ENCODE results near the gene ONECUT3.

Gene ONECUT3

DNA sequence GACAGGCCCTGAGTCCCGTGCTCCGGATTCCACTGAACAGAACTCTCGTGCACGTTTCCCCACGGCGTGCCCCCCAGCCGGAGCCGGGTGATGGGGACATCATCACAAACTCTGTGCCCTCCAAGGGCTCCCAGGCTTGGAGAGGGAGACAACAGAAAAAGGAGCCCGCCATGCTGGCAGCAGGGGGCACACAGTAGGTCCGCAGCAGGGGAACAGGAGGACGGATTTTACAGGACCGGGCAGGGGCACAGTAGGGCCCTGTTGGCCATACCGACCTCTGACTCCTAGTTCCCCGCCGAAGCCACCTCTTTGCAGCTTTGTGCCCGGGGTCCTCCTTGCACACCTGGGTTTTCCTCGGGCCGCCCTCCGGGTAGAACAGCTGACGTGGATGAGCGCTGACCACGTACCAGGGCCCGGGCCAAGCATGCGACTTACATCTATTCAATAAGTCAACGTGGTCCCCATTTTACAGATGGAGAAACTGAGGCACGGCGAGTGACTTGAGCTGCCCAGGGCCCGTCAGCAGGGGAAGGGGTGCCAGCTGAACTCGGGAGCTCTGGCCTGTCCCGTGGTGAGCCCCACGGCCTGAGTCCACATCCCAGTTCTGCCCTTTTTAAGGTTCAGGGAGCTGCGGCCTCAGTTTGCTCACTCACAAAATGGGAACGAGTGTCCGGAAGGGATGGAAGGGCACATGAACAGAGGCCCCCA is 10.2 kb upstream of the ONECUT3 start:
- DNase-seq, result no peak
- Histone ChIP-seq H3K4ac (ENCODE audit: low read depth, low read length) (no peak overlapping the region), H3K4me3 (ENCODE audit: low read depth, low read length) (no peak overlapping the region), H3K36me3 (ENCODE audit: control insufficient read depth in 1 of 2, insufficient read depth in 2 of 2, low read length in 2 of 2) (no peaks in the 10 kb centered on the region), H2BK12ac (ENCODE audit: low read length) (no peak overlapping the region), H4K8ac (ENCODE audit: low read depth, low read length) (no peak overlapping the region), H3K27ac (ENCODE audit: low read depth, low read length) (no peak overlapping the region), H3K79me1 (ENCODE audit: low read length) (no peaks in the 10 kb centered on the region), H3K14ac (ENCODE audit: low read length) (no peak overlapping the region), H3K4me2 (ENCODE audit: low read length) (no peak overlapping the region), H3K27me3 (ENCODE audit: insufficient read depth, low read length) (peaks cover 27% of the 10 kb centered on the region), H3K79me2 (ENCODE audit: control insufficient read depth, insufficient read depth, low read length, poor library complexity) (no peaks in the 10 kb centered on the region), H3K23ac (ENCODE audit: low read length) (no peak overlapping the region), H3K9me3 (ENCODE audit: insufficient read depth, low read depth, low read length) (peaks cover 8% of the 10 kb centered on the region), H4K12ac (ENCODE audit: low read depth, low read length) (no peak overlapping the region), H2BK120ac (ENCODE audit: insufficient read depth, low read length, poor library complexity) (no peak overlapping the region), H2AK5ac (ENCODE audit: low read length) (no peak overlapping the region), H3K9ac (ENCODE audit: low read length) (no peak overlapping the region), H4K91ac (ENCODE audit: low read depth, low read length) (no peak overlapping the region), H2BK5ac (ENCODE audit: low read depth, low read length, poor library complexity) (no peak overlapping the region), H2AFZ (ENCODE audit: insufficient read depth, low read length, poor library complexity) (no peak overlapping the region), H3K4me1 (ENCODE audit: control insufficient read depth in 1 of 2, insufficient read depth in 2 of 2, low read length in 2 of 2) (no peaks in the 10 kb centered on the region), H3K18ac (ENCODE audit: low read length) (no peak overlapping the region)
- WGBS (ENCODE audit: extremely low coverage, insufficient coverage, insufficient read length), result no CpG with 5 or more reads among the region's 34 CpGs

DNA sequence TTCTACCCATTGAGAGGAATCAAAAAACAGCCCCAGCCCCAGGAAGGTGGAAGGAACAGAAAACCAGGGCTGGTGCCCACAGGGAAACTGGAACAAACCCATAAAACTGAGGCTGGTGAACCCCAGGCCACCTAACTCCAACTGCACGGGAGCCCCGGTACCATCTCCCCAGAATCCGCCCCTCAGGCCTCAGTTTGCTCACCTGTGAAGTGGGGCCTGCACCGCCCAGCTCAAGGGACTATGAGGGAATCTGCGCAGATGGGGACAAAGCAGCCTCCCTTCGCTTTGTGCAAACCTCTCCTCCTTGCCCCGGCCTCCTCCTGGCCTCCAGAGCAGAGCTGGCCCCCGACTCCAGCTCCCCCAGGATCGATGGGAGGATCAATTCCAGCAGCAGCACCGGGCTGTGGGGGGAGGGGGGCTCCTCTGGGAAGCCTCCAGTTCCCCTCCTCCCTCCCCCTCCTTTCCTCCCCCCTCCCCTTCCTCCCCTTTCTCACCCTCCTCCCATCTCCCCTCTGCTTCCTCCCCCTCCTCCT is 9.1 kb upstream of the ONECUT3 start:
- Histone ChIP-seq H4K8ac (ENCODE audit: low read depth, low read length) (no peak overlapping the region), H3K27me3 (ENCODE audit: insufficient read depth, low read length) (peaks cover 38% of the 10 kb centered on the region), H3K14ac (ENCODE audit: low read length) (no peak overlapping the region), H3K9ac (ENCODE audit: low read length) (no peak overlapping the region), H3K79me2 (ENCODE audit: control insufficient read depth, insufficient read depth, low read length, poor library complexity) (no peaks in the 10 kb centered on the region), H3K23ac (ENCODE audit: low read length) (no peak overlapping the region), H2AFZ (ENCODE audit: insufficient read depth, low read length, poor library complexity) (no peak overlapping the region), H2BK120ac (ENCODE audit: insufficient read depth, low read length, poor library complexity) (no peak overlapping the region), H3K79me1 (ENCODE audit: low read length) (no peaks in the 10 kb centered on the region), H3K4me2 (ENCODE audit: low read length) (no peak overlapping the region), H4K12ac (ENCODE audit: low read depth, low read length) (no peak overlapping the region), H4K91ac (ENCODE audit: low read depth, low read length) (no peak overlapping the region), H3K27ac (ENCODE audit: low read depth, low read length) (no peak overlapping the region), H3K4ac (ENCODE audit: low read depth, low read length) (no peak overlapping the region), H3K4me3 (ENCODE audit: low read depth, low read length) (no peak overlapping the region), H3K36me3 (ENCODE audit: control insufficient read depth in 1 of 2, insufficient read depth in 2 of 2, low read length in 2 of 2) (no peaks in the 10 kb centered on the region), H2AK5ac (ENCODE audit: low read length) (no peak overlapping the region), H3K4me1 (ENCODE audit: control insufficient read depth in 1 of 2, insufficient read depth in 2 of 2, low read length in 2 of 2) (no peaks in the 10 kb centered on the region), H2BK12ac (ENCODE audit: low read length) (no peak overlapping the region), H3K9me3 (ENCODE audit: insufficient read depth, low read depth, low read length) (peaks cover 12% of the 10 kb centered on the region), H2BK5ac (ENCODE audit: low read depth, low read length, poor library complexity) (no peak overlapping the region), H3K18ac (ENCODE audit: low read length) (no peak overlapping the region)
- no CpG with 5 or more reads among the region's 10 CpGs for WGBS (ENCODE audit: extremely low coverage, insufficient coverage, insufficient read length)
- DNase-seq, result no peak

DNA sequence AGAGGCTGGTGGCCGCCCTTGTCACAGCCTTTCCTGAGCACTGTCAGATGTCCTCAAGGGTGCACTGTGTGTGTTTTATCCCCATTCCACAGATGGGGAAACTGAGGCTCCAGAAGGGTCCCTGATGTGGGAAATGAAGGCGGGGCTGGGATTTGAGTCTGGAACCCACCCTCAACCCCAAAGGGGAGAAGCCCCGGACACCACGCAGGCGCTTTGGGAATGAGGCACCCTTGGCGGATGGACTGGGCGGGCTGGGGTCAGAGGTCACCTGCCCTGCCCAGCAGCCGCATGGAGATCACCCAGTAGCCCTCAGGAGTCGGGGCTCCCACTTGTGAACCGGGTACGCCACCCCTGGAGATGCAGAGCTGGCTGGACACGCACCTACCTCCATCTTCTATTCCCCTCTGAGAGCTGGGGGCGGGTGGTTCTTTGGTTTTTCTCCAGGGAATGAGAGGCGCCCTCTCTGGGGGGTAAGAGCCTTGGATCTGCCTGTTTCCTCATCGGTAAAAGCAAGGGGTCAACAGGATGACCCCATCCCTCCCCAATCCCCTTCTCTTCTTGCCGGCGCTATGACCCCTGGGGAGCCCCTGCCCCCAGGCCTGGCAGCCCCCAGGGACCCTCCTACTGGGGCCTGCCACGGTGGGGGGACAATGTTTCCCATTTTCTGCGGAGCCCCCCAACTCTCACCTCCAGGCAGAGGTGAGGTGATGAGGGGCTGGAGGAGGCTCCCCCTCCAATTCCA is 8.3 kb upstream of the ONECUT3 start:
- H2AK5ac ChIP-seq (ENCODE audit: low read length), result no peak overlapping the region
- no peak overlapping the region for H3K18ac ChIP-seq (ENCODE audit: low read length)
- no peak overlapping the region for H2BK5ac ChIP-seq (ENCODE audit: low read depth, low read length, poor library complexity)
- peaks cover 46% of the 10 kb centered on the region for H3K27me3 ChIP-seq (ENCODE audit: insufficient read depth, low read length)
- H3K79me2 ChIP-seq (ENCODE audit: control insufficient read depth, insufficient read depth, low read length, poor library complexity), result no peaks in the 10 kb centered on the region
- H3K4me3 ChIP-seq (ENCODE audit: low read depth, low read length), result no peak overlapping the region
- no peak overlapping the region for H3K27ac ChIP-seq (ENCODE audit: low read depth, low read length)
- H3K4me1 ChIP-seq (ENCODE audit: control insufficient read depth in 1 of 2, insufficient read depth in 2 of 2, low read length in 2 of 2), result no peaks in the 10 kb centered on the region
- peaks cover 10% of the 10 kb centered on the region for H3K9me3 ChIP-seq (ENCODE audit: insufficient read depth, low read depth, low read length)
- no peak overlapping the region for H2BK12ac ChIP-seq (ENCODE audit: low read length)
- no peak overlapping the region for H2AFZ ChIP-seq (ENCODE audit: insufficient read depth, low read length, poor library complexity)
- no peak overlapping the region for H4K91ac ChIP-seq (ENCODE audit: low read depth, low read length)
- H3K9ac ChIP-seq (ENCODE audit: low read length), result no peak overlapping the region
- no peak overlapping the region for H2BK120ac ChIP-seq (ENCODE audit: insufficient read depth, low read length, poor library complexity)
- H4K12ac ChIP-seq (ENCODE audit: low read depth, low read length), result no peak overlapping the region
- H3K14ac ChIP-seq (ENCODE audit: low read length), result no peak overlapping the region
- no peak overlapping the region for H3K23ac ChIP-seq (ENCODE audit: low read length)
- no peak overlapping the region for H3K4ac ChIP-seq (ENCODE audit: low read depth, low read length)
- H4K8ac ChIP-seq (ENCODE audit: low read depth, low read length), result no peak overlapping the region
- no peaks in the 10 kb centered on the region for H3K36me3 ChIP-seq (ENCODE audit: control insufficient read depth in 1 of 2, insufficient read depth in 2 of 2, low read length in 2 of 2)
- no peak overlapping the region for H3K4me2 ChIP-seq (ENCODE audit: low read length)
- WGBS (ENCODE audit: extremely low coverage, insufficient coverage, insufficient read length), result no CpG with 5 or more reads among the region's 19 CpGs
- no peak for DNase-seq
- H3K79me1 ChIP-seq (ENCODE audit: low read length), result no peaks in the 10 kb centered on the region

DNA sequence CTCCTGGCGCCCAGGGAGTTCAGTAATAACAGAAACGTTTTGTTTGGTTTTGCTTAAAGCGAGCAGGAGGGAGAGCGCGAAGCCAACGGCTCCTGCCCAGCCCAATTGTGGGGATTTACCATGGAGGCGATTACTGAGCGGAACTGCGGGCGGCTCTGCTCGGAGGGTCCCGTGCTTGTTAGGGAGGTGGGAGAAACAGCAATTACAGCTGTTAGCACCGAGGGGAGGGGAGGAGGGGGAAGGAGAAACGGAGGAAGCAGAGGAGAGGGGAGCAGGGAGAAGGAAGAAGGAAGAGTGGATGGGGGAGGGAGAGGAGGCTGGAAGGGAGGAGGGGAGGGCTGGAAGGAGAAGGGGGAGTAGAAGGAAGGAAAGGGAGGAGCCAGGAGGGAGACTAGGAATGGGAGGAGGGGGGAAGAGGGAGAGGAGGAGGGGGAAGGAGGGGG is 7.7 kb upstream of the ONECUT3 start:
- Histone ChIP-seq H3K18ac (ENCODE audit: low read length) (no peak overlapping the region), H4K91ac (ENCODE audit: low read depth, low read length) (no peak overlapping the region), H3K4me2 (ENCODE audit: low read length) (no peak overlapping the region), H4K12ac (ENCODE audit: low read depth, low read length) (no peak overlapping the region), H3K79me1 (ENCODE audit: low read length) (no peaks in the 10 kb centered on the region), H3K9me3 (ENCODE audit: insufficient read depth, low read depth, low read length) (peaks cover 8% of the 10 kb centered on the region), H3K14ac (ENCODE audit: low read length) (no peak overlapping the region), H3K4me3 (ENCODE audit: low read depth, low read length) (no peak overlapping the region), H2BK5ac (ENCODE audit: low read depth, low read length, poor library complexity) (no peak overlapping the region), H3K23ac (ENCODE audit: low read length) (no peak overlapping the region), H2AFZ (ENCODE audit: insufficient read depth, low read length, poor library complexity) (no peak overlapping the region), H3K79me2 (ENCODE audit: control insufficient read depth, insufficient read depth, low read length, poor library complexity) (no peaks in the 10 kb centered on the region), H2AK5ac (ENCODE audit: low read length) (no peak overlapping the region), H3K36me3 (ENCODE audit: control insufficient read depth in 1 of 2, insufficient read depth in 2 of 2, low read length in 2 of 2) (no peaks in the 10 kb centered on the region), H3K27me3 (ENCODE audit: insufficient read depth, low read length) (peaks cover 52% of the 10 kb centered on the region), H3K4me1 (ENCODE audit: control insufficient read depth in 1 of 2, insufficient read depth in 2 of 2, low read length in 2 of 2) (no peaks in the 10 kb centered on the region), H3K27ac (ENCODE audit: low read depth, low read length) (no peak overlapping the region), H3K4ac (ENCODE audit: low read depth, low read length) (no peak overlapping the region), H2BK120ac (ENCODE audit: insufficient read depth, low read length, poor library complexity) (no peak overlapping the region), H3K9ac (ENCODE audit: low read length) (no peak overlapping the region), H4K8ac (ENCODE audit: low read depth, low read length) (no peak overlapping the region), H2BK12ac (ENCODE audit: low read length) (no peak overlapping the region)
- no CpG with 5 or more reads among the region's 14 CpGs for WGBS (ENCODE audit: extremely low coverage, insufficient coverage, insufficient read length)
- no peak for DNase-seq

Measured in trophoblast cell (in vitro differentiated cells and primary cell).